SU-DHL-6 (cell line): ENCODE measurements around the gene RELL2.

Source experiments
- H2AFZ ChIP-seq: fragments of 200-600 bp; sonication (generic); 2 replicates; pipeline ENCODE4 v1.6.1; 2014; ENCODE audit warnings: low read depth, mild to moderate bottlenecking, moderate library complexity, mixed read lengths, antibody characterized with exemption, low read length; ENCODE audit not compliant: severe bottlenecking
- H3F3A ChIP-seq: fragments of 200-600 bp; shearing (Covaris generic); 2 replicates; pipeline ENCODE4 v1.6.0; 2016; ENCODE audit warnings: antibody characterized with exemption, mild to moderate bottlenecking; ENCODE audit not compliant: insufficient read depth
- H3K27ac ChIP-seq: fragments of 200-600 bp; sonication (generic); 2 replicates; pipeline ENCODE4 v1.5.1; 2016; ENCODE audit warnings: low read depth, mild to moderate bottlenecking, low read length, moderate library complexity, mixed read lengths
- H3K27me3 ChIP-seq: fragments of 200-600 bp; sonication (generic), shearing (Covaris generic); 2 replicates; pipeline ENCODE4 v1.6.0; 2014; ENCODE audit warnings: mild to moderate bottlenecking, low read length
- H3K36me3 ChIP-seq: fragments of 200-600 bp; sonication (generic); 2 replicates; pipeline ENCODE4 v1.6.1; 2014; ENCODE audit warnings: mild to moderate bottlenecking, low read length, mixed read lengths
- H3K4me2 ChIP-seq: fragments of 300-600, 200-600 bp; shearing (Covaris generic), sonication (generic); 2 replicates; pipeline ENCODE4 v1.6.0; 2014; ENCODE audit warnings: low read length, low read depth, mild to moderate bottlenecking; ENCODE audit not compliant: poor library complexity, severe bottlenecking
- H3K4me3 ChIP-seq: fragments of 200-600 bp; sonication (generic); 2 replicates; pipeline ENCODE4 v1.5.1; 2014; ENCODE audit warnings: antibody characterized with exemption, low read length, mild to moderate bottlenecking, mixed read lengths; ENCODE audit not compliant: insufficient read depth, poor library complexity, severe bottlenecking
- H3K79me2 ChIP-seq: fragments of 200-600 bp; sonication (generic); 2 replicates; pipeline ENCODE4 v1.6.1; 2014; ENCODE audit warnings: mild to moderate bottlenecking, low read length, moderate library complexity; ENCODE audit not compliant: insufficient read depth
- H3K9ac ChIP-seq: fragments of 200-600 bp; sonication (generic); 2 replicates; pipeline ENCODE4 v1.7.0; 2014; ENCODE audit warnings: mild to moderate bottlenecking, low read length
- H3K9me2 ChIP-seq: fragments of 200-600 bp; sonication (generic); replicated peaks from 2 replicates; pipeline ENCODE4 v1.6.1; 2014; ENCODE audit warnings: low read length; ENCODE audit not compliant: insufficient read depth
- H3K9me3 ChIP-seq: fragments of 200-600 bp; sonication (generic); 2 replicates; pipeline ENCODE4 v1.6.1; 2014; ENCODE audit warnings: low read length, mixed read lengths; ENCODE audit not compliant: insufficient read depth
- H4K20me1 ChIP-seq: fragments of 200-600 bp; sonication (generic); 2 replicates; pipeline ENCODE4 v1.6.1; 2014; ENCODE audit warnings: low read depth, mild to moderate bottlenecking, antibody characterized with exemption, low read length, moderate library complexity, mixed read lengths
- EZH2phosphoT487 ChIP-seq: fragments of 200-600 bp; sonication (generic), shearing (Covaris generic); conservative IDR thresholded peaks from 2 replicates; pipeline ENCODE4 v1.6.1; 2018; ENCODE audit warnings: mild to moderate bottlenecking, antibody characterized with exemption, low read length, moderate library complexity, mixed read lengths
- TF ChIP-seq, protein P1 (sequence below): fragments of 200-600 bp; sonication (generic); IDR thresholded peaks from one replicate; pipeline ENCODE4 v1.5.1; 2017; ENCODE audit warnings: antibody characterized with exemption, mild to moderate bottlenecking, low read length, moderate library complexity; ENCODE audit not compliant: insufficient read depth, poor library complexity, severe bottlenecking

The RELL2 gene

GRCh38 chr5:141657404-141657803 is 20.6 kb downstream of the RELL2 start:
- H3K9ac ChIP-seq, result no peak overlapping the region
- TF ChIP-seq, protein P1, sequence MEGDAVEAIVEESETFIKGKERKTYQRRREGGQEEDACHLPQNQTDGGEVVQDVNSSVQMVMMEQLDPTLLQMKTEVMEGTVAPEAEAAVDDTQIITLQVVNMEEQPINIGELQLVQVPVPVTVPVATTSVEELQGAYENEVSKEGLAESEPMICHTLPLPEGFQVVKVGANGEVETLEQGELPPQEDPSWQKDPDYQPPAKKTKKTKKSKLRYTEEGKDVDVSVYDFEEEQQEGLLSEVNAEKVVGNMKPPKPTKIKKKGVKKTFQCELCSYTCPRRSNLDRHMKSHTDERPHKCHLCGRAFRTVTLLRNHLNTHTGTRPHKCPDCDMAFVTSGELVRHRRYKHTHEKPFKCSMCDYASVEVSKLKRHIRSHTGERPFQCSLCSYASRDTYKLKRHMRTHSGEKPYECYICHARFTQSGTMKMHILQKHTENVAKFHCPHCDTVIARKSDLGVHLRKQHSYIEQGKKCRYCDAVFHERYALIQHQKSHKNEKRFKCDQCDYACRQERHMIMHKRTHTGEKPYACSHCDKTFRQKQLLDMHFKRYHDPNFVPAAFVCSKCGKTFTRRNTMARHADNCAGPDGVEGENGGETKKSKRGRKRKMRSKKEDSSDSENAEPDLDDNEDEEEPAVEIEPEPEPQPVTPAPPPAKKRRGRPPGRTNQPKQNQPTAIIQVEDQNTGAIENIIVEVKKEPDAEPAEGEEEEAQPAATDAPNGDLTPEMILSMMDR, result no peak
- no peak for TF ChIP-seq EZH2phosphoT487
- no peaks in the 10 kb centered on the region for H3K9me3 ChIP-seq
- no peaks in the 10 kb centered on the region for H3K79me2 ChIP-seq
- H2AFZ ChIP-seq, result no peak overlapping the region
- H3K4me2 ChIP-seq, result no peak overlapping the region
- H3K27me3 ChIP-seq, result no peaks in the 10 kb centered on the region
- peaks cover 2% of the 10 kb centered on the region; the same call in 1 of the 2 replicates for H3F3A ChIP-seq
- no peaks in the 10 kb centered on the region for H4K20me1 ChIP-seq
- no peak overlapping the region for H3K27ac ChIP-seq
- H3K9me2 ChIP-seq, result no peaks in the 10 kb centered on the region
- H3K4me3 ChIP-seq, result no peak overlapping the region
- H3K36me3 ChIP-seq, result no peaks in the 10 kb centered on the region

- Histone ChIP-seq H3K4me2 (no peak overlapping the region), H4K20me1 (no peaks in the 10 kb centered on the region), H3F3A (no peaks in the 10 kb centered on the region), H3K9ac (no peak overlapping the region), H3K9me3 (no peaks in the 10 kb centered on the region), H3K27me3 (no peaks in the 10 kb centered on the region), H3K4me3 (no peak overlapping the region), H3K79me2 (no peaks in the 10 kb centered on the region), H2AFZ (no peak overlapping the region), H3K9me2 (no peaks in the 10 kb centered on the region), H3K36me3 (no peaks in the 10 kb centered on the region), H3K27ac (no peak overlapping the region)
- no peak for TF ChIP-seq EZH2phosphoT487
- TF ChIP-seq, protein P1, result no peak
Observed at GRCh38 chr5:141657937-141658545, 21.2 kb downstream of the RELL2 start.

- Histone ChIP-seq H2AFZ (no peak overlapping the region), H3K27me3 (no peaks in the 10 kb centered on the region), H3K36me3 (no peaks in the 10 kb centered on the region), H3K9ac (no peak overlapping the region), H3K9me3 (no peaks in the 10 kb centered on the region), H3K4me3 (no peak overlapping the region), H4K20me1 (no peaks in the 10 kb centered on the region), H3K27ac (no peak overlapping the region), H3K4me2 (no peak overlapping the region), H3K9me2 (no peaks in the 10 kb centered on the region), H3F3A (no peaks in the 10 kb centered on the region), H3K79me2 (no peaks in the 10 kb centered on the region)
- TF ChIP-seq, protein P1, result no peak
- no peak for TF ChIP-seq EZH2phosphoT487
Observed at GRCh38 chr5:141662028-141662427, 25.2 kb downstream of the RELL2 start.
